HepG2 (cell line): Measurements from ENCODE around the gene AIFM1. TPM values are rescaled to one million over a fixed set of nuclear protein-coding genes. Genes with fewer than 3 reads are reported as not detected.
A peak's percentile ranks its signal among the peaks of the same experiment; 100 is the strongest.

Experiments used
- FOXK2 ChIP-seq: fragments of 450-650 bp; IDR thresholded peaks from 2 replicates; pipeline ENCODE4 v1.6.1; 2016
- GLI4 ChIP-seq: sonication (generic); formaldehyde crosslinking; IDR thresholded peaks from 2 replicates; pipeline ENCODE4 v1.5.1; 2020; ENCODE audit warnings: missing genetic modification reagents, mild to moderate bottlenecking, moderate library complexity, borderline replicate concordance
- GTF3A ChIP-seq: sonication (generic); formaldehyde crosslinking; conservative IDR thresholded peaks from 2 replicates; pipeline ENCODE4 v1.4.0; 2020; ENCODE audit warnings: mild to moderate bottlenecking, missing genetic modification reagents
- HCFC1 ChIP-seq: fragments of 150-350 bp; IDR thresholded peaks from 2 replicates; pipeline ENCODE4 v1.6.1; 2014; ENCODE audit warnings: low read depth, low read length
- HOXA3 ChIP-seq: sonication (generic); formaldehyde crosslinking; IDR thresholded peaks from 2 replicates; pipeline ENCODE4 v1.5.0; 2020; ENCODE audit warnings: missing genetic modification reagents
- MXD4 ChIP-seq: IDR thresholded peaks from 2 replicates; pipeline ENCODE4 v1.6.1; 2016; ENCODE audit warnings: mild to moderate bottlenecking, missing biosample characterization, missing genetic modification reagents
- MYC ChIP-seq: sonication (generic); formaldehyde crosslinking; IDR thresholded peaks from 2 replicates; pipeline ENCODE4 v1.9.0; 2021; ENCODE audit warnings: missing genetic modification reagents, borderline replicate concordance
- NFE2 ChIP-seq: sonication (generic); formaldehyde crosslinking; IDR thresholded peaks from 2 replicates; pipeline ENCODE4 v1.4.0; 2020; ENCODE audit warnings: missing genetic modification reagents
- POGZ ChIP-seq: sonication (generic); formaldehyde crosslinking; IDR thresholded peaks from 2 replicates; pipeline ENCODE4 v1.4.0; 2020; ENCODE audit warnings: mild to moderate bottlenecking, missing genetic modification reagents
- POLR2A ChIP-seq, 2 experiments: IDR thresholded peaks; 2 replicates each; pipeline ENCODE4 v1.6.1; 2011; ENCODE audit warnings: low read depth in 2 of 2, low read length in 2 of 2, mild to moderate bottlenecking in 1 of 2, moderate library complexity in 1 of 2; ENCODE audit not compliant: insufficient read depth in 1 of 2
- RFX5 ChIP-seq: IDR thresholded peaks from 2 replicates; pipeline ENCODE4 v1.6.1; 2011; ENCODE audit warnings: low read depth, low read length, improper control_type of control experiment
- ZKSCAN5 ChIP-seq: sonication (generic); formaldehyde crosslinking; IDR thresholded peaks from 2 replicates; pipeline ENCODE4 v1.5.1; 2020; ENCODE audit warnings: mild to moderate bottlenecking, missing genetic modification reagents
- ZMYM3 ChIP-seq: sonication (generic); formaldehyde crosslinking; IDR thresholded peaks from 2 replicates; pipeline ENCODE4 v1.5.1; 2020; ENCODE audit warnings: mild to moderate bottlenecking, missing genetic modification reagents
- ZNF230 ChIP-seq: sonication (generic); formaldehyde crosslinking; IDR thresholded peaks from 2 replicates; pipeline ENCODE4 v1.4.0; 2020; ENCODE audit warnings: mild to moderate bottlenecking, missing genetic modification reagents
- ZNF788 ChIP-seq: sonication (generic); formaldehyde crosslinking; IDR thresholded peaks from 2 replicates; pipeline ENCODE4 v1.5.0; 2020; ENCODE audit warnings: mild to moderate bottlenecking, missing genetic modification reagents, borderline replicate concordance
- ZNF839 ChIP-seq: sonication (generic); formaldehyde crosslinking; IDR thresholded peaks from 2 replicates; pipeline ENCODE4 v1.4.0; 2020; ENCODE audit warnings: missing genetic modification reagents, mild to moderate bottlenecking, borderline replicate concordance
- polyA plus RNA-seq, 8 experiments: library from polyadenylated mRNA; depleted of rRNA in 3 of 8; stranded (reverse) in 7 of 8; unstranded in 1 of 8; fragments of >200 nt; fragmentation: Illumina TruSeq in 4 of 8; extraction: Trizol in 4 of 8; gene quantifications; 2 replicates each; pipeline versions ENCODE4 v1.2.1 to v1.2.3, GENCODE V29; 2011 to 2016; ENCODE audit warnings: low read depth in 4 of 8, missing spikeins in 1 of 8, mixed read lengths in 1 of 8; ENCODE audit not compliant: insufficient read depth in 1 of 8
- total RNA-seq, 5 experiments: library from RNA; depleted of rRNA; stranded (reverse); fragments of >200 nt; fragmentation: Illumina TruSeq; extraction: Trizol; gene quantifications; 2 replicates each; pipeline ENCODE4 v1.2.3, GENCODE V29; 2016; ENCODE audit warnings: low read depth in 1 of 5
- TF ChIP-seq, protein P1 (sequence below): sonication (generic); formaldehyde crosslinking; IDR thresholded peaks from 2 replicates; pipeline ENCODE4 v1.5.1; 2020; ENCODE audit warnings: mild to moderate bottlenecking, moderate library complexity, missing genetic modification reagents
- TF ChIP-seq, protein P2 (sequence below): sonication (generic); formaldehyde crosslinking; IDR thresholded peaks from 2 replicates; pipeline ENCODE4 v1.4.0; 2020; ENCODE audit warnings: missing genetic modification reagents
- TF ChIP-seq, protein P3 (sequence below): sonication (generic); formaldehyde crosslinking; IDR thresholded peaks from 2 replicates; pipeline ENCODE4 v1.8.1; 2023; ENCODE audit warnings: mild to moderate bottlenecking, missing genetic modification reagents
- TF ChIP-seq, protein P4 (sequence below): IDR thresholded peaks from 2 replicates; pipeline ENCODE4 v1.6.1; 2012; ENCODE audit warnings: low read depth, low read length, improper control_type of control experiment
- TF ChIP-seq, protein P5 (sequence below): sonication (generic); formaldehyde crosslinking; IDR thresholded peaks from 2 replicates; pipeline ENCODE4 v1.4.0; 2020; ENCODE audit warnings: missing genetic modification reagents, borderline replicate concordance
- TF ChIP-seq, protein P6 (sequence below): sonication (generic); formaldehyde crosslinking; IDR thresholded peaks from 2 replicates; pipeline ENCODE4 v1.5.0; 2020; ENCODE audit warnings: missing genetic modification reagents, mild to moderate bottlenecking, borderline replicate concordance

AIFM1 gene
- total and polyA plus RNA-seq, 2 of the 13 experiments (the other 11 are each of a cell fraction or from before 2014, with no cell fraction given): 42.8 to 46.9 TPM

DNA sequence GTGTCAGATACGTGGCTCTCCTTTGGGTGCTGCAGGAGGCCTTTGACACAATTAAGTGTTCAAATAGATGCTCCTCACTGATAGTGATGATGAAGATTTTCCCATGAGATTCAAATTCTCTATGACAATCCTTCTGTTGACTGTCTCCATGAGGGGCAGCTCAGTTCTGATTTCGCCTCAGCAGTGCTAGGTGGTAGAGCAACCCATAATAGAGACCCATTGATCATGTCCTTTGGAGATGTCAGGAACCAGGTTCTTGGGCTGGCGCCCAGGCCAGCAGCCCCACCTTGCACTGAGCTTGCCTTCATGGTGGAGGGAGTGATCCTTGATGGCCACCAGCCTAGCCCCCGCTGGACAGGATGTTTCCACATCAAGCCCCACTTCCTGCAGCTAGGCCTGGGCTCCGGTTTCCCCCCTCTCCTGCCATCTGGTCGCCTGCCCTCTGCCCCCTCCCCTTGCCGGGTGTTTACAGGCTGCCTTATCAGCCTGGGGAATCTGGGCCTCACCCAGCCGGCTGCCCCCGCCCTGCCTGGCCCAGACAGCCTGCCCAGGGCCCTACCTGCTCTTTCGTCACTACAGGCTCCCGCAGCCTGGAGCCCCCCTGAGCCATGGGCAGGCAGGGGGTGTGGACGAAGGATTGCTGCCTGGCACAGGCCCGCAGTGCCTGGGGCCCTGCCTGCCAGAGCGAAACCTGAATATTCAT, 68.0 kb downstream of the AIFM1 start (continued):
- TF ChIP-seq, protein P1, sequence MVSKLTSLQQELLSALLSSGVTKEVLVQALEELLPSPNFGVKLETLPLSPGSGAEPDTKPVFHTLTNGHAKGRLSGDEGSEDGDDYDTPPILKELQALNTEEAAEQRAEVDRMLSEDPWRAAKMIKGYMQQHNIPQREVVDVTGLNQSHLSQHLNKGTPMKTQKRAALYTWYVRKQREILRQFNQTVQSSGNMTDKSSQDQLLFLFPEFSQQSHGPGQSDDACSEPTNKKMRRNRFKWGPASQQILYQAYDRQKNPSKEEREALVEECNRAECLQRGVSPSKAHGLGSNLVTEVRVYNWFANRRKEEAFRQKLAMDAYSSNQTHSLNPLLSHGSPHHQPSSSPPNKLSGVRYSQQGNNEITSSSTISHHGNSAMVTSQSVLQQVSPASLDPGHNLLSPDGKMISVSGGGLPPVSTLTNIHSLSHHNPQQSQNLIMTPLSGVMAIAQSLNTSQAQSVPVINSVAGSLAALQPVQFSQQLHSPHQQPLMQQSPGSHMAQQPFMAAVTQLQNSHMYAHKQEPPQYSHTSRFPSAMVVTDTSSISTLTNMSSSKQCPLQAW: peak; percentile 61; the same call in 1 of the 2 replicates
- TF ChIP-seq, protein P2, sequence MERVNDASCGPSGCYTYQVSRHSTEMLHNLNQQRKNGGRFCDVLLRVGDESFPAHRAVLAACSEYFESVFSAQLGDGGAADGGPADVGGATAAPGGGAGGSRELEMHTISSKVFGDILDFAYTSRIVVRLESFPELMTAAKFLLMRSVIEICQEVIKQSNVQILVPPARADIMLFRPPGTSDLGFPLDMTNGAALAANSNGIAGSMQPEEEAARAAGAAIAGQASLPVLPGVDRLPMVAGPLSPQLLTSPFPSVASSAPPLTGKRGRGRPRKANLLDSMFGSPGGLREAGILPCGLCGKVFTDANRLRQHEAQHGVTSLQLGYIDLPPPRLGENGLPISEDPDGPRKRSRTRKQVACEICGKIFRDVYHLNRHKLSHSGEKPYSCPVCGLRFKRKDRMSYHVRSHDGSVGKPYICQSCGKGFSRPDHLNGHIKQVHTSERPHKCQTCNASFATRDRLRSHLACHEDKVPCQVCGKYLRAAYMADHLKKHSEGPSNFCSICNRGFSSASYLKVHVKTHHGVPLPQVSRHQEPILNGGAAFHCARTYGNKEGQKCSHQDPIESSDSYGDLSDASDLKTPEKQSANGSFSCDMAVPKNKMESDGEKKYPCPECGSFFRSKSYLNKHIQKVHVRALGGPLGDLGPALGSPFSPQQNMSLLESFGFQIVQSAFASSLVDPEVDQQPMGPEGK (CRISPR knock-in tag): peak; percentile 86
- TF ChIP-seq GTF3A (CRISPR knock-in tag): no peak
- TF ChIP-seq HOXA3 (CRISPR knock-in tag): peak; percentile 22; the same call in 1 of the 2 replicates
- TF ChIP-seq GLI4: no peak
- TF ChIP-seq FOXK2: no peak
- TF ChIP-seq, protein P3, sequence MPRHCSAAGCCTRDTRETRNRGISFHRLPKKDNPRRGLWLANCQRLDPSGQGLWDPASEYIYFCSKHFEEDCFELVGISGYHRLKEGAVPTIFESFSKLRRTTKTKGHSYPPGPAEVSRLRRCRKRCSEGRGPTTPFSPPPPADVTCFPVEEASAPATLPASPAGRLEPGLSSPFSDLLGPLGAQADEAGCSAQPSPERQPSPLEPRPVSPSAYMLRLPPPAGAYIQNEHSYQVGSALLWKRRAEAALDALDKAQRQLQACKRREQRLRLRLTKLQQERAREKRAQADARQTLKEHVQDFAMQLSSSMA: no peak
- TF ChIP-seq, protein P4, sequence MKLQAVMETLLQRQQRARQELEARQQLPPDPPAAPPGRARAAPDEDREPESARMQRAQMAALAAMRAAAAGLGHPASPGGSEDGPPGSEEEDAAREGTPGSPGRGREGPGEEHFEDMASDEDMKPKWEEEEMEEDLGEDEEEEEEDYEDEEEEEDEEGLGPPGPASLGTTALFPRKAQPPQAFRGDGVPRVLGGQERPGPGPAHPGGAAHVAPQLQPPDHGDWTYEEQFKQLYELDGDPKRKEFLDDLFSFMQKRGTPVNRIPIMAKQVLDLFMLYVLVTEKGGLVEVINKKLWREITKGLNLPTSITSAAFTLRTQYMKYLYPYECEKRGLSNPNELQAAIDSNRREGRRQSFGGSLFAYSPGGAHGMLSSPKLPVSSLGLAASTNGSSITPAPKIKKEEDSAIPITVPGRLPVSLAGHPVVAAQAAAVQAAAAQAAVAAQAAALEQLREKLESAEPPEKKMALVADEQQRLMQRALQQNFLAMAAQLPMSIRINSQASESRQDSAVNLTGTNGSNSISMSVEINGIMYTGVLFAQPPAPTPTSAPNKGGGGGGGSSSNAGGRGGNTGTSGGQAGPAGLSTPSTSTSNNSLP: no peak
- TF ChIP-seq, protein P5, sequence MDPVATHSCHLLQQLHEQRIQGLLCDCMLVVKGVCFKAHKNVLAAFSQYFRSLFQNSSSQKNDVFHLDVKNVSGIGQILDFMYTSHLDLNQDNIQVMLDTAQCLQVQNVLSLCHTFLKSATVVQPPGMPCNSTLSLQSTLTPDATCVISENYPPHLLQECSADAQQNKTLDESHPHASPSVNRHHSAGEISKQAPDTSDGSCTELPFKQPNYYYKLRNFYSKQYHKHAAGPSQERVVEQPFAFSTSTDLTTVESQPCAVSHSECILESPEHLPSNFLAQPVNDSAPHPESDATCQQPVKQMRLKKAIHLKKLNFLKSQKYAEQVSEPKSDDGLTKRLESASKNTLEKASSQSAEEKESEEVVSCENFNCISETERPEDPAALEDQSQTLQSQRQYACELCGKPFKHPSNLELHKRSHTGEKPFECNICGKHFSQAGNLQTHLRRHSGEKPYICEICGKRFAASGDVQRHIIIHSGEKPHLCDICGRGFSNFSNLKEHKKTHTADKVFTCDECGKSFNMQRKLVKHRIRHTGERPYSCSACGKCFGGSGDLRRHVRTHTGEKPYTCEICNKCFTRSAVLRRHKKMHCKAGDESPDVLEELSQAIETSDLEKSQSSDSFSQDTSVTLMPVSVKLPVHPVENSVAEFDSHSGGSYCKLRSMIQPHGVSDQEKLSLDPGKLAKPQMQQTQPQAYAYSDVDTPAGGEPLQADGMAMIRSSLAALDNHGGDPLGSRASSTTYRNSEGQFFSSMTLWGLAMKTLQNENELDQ (CRISPR knock-in tag): no peak
- TF ChIP-seq RFX5: no peak
- TF ChIP-seq ZKSCAN5 (CRISPR knock-in tag): no peak
- no peak for TF ChIP-seq HCFC1
- TF ChIP-seq MXD4 (CRISPR knock-in tag): no peak
- TF ChIP-seq POGZ: peak; percentile 23; the same call in 1 of the 2 replicates
- TF ChIP-seq, protein P6, sequence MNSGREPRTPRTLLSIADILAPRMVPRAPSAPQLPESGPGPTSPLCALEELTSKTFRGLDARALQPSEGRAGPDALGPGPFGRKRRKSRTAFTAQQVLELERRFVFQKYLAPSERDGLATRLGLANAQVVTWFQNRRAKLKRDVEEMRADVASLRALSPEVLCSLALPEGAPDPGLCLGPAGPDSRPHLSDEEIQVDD (CRISPR knock-in tag): no peak
- no peak for TF ChIP-seq POLR2A (IDR thresholded peaks at IDR 0.05; ENCODE audit: insufficient read depth in 1 of 2, low read depth in 2 of 2, low read length in 2 of 2)
- TF ChIP-seq ZMYM3: 0 out of 2 replicates have a peak, but pooled peaks have one; percentile 26
- TF ChIP-seq ZNF788: peak; percentile 73; the same call in 1 of the 2 replicates
- no peak for TF ChIP-seq ZNF839 (CRISPR knock-in tag)
- peak; percentile 54; the same call in 1 of the 2 replicates for TF ChIP-seq MYC (CRISPR knock-in tag)
- TF ChIP-seq ZNF230 (CRISPR knock-in tag): no peak
- no peak for TF ChIP-seq NFE2 (CRISPR knock-in tag)
